Measurements from ENCODE around the gene ZBTB7C. TPM values are rescaled to one million over a fixed set of nuclear protein-coding genes. Genes with fewer than 3 reads are reported as not detected.

ZBTB7C gene
- total and polyA plus RNA-seq, 5 donors from 2014 or later = not detected

- Mint-ChIP-seq H3K9me3 (peaks cover 0 to 3% (median 2%) of the 10 kb centered on the region in 7 donors), H3K27ac (no peak overlapping the region), H3K4me1 (no peaks in the 10 kb centered on the region), H3K27me3 (peaks cover 9% of the 10 kb centered on the region), H3K36me3 (no peaks in the 10 kb centered on the region), H3K4me3 (no peak overlapping the region)
- Histone ChIP-seq H3K4me1 (ENCODE audit: control insufficient read depth, insufficient read depth, low read length, poor library complexity, severe bottlenecking) (no peaks in the 10 kb centered on the region), H3K27me3 (ENCODE audit: control insufficient read depth, insufficient read depth, low read length) (peaks cover 3% of the 10 kb centered on the region), H3K9me3 (ENCODE audit: control insufficient read depth in 2 of 2, low read length in 2 of 2) (no peaks in the 10 kb centered on the region), H3K4me3 (ENCODE audit: low read depth, low read length) (no peak overlapping the region), H3K27ac (ENCODE audit: insufficient read depth, low read length, poor library complexity, severe bottlenecking) (no peak overlapping the region), H3K36me3 (ENCODE audit: control insufficient read depth, insufficient read depth, low read length) (no peaks in the 10 kb centered on the region)
- ATAC-seq (ENCODE audit: low read depth in 2 of 2) (no peak), DNase-seq (no peak)
Observed at GRCh38 chr18:48195787-48196186, 213.4 kb downstream of the ZBTB7C start.

GRCh38 chr18:48194591-48195181 is 214.5 kb downstream of the ZBTB7C start:
- Mint-ChIP-seq H3K4me3 (no peak overlapping the region), H3K4me1 (no peaks in the 10 kb centered on the region), H3K27me3 (peaks cover 9% of the 10 kb centered on the region), H3K9me3 (peaks cover 0 to 3% (median 2%) of the 10 kb centered on the region in 7 donors), H3K27ac (no peak overlapping the region), H3K36me3 (no peaks in the 10 kb centered on the region)
- no peaks in the 10 kb centered on the region for H3K36me3 ChIP-seq (ENCODE audit: control insufficient read depth, insufficient read depth, low read length)
- no peak overlapping the region for H3K27ac ChIP-seq (ENCODE audit: insufficient read depth, low read length, poor library complexity, severe bottlenecking)
- H3K27me3 ChIP-seq (ENCODE audit: control insufficient read depth, insufficient read depth, low read length) = no peaks in the 10 kb centered on the region
- ATAC-seq (ENCODE audit: low read depth in 2 of 2) (no peak), DNase-seq (no peak)
- H3K4me1 ChIP-seq (ENCODE audit: control insufficient read depth, insufficient read depth, low read length, poor library complexity, severe bottlenecking) = no peaks in the 10 kb centered on the region
- no peaks in the 10 kb centered on the region for H3K9me3 ChIP-seq (ENCODE audit: control insufficient read depth in 2 of 2, low read length in 2 of 2)
- H3K4me3 ChIP-seq (ENCODE audit: low read depth, low read length) = no peak overlapping the region

GRCh38 chr18:48193521-48194492 is 215.4 kb downstream of the ZBTB7C start:
- H3K27me3 ChIP-seq (ENCODE audit: control insufficient read depth, insufficient read depth, low read length) = no peaks in the 10 kb centered on the region
- ATAC-seq (ENCODE audit: low read depth in 2 of 2) (no peak), DNase-seq (no peak)
- no peaks in the 10 kb centered on the region for H3K9me3 ChIP-seq (ENCODE audit: control insufficient read depth in 2 of 2, low read length in 2 of 2)
- H3K4me3 Mint-ChIP-seq = no peak overlapping the region
- H3K27me3 Mint-ChIP-seq = peaks cover 11% of the 10 kb centered on the region
- H3K36me3 Mint-ChIP-seq = no peaks in the 10 kb centered on the region
- no peaks in the 10 kb centered on the region for H3K4me1 ChIP-seq (ENCODE audit: control insufficient read depth, insufficient read depth, low read length, poor library complexity, severe bottlenecking)
- peaks cover 0 to 3% (median 0%) of the 10 kb centered on the region in 7 donors for H3K9me3 Mint-ChIP-seq
- no peaks in the 10 kb centered on the region for H3K36me3 ChIP-seq (ENCODE audit: control insufficient read depth, insufficient read depth, low read length)
- H3K4me3 ChIP-seq (ENCODE audit: low read depth, low read length) = no peak overlapping the region
- no peak overlapping the region for H3K27ac ChIP-seq (ENCODE audit: insufficient read depth, low read length, poor library complexity, severe bottlenecking)
- no peak overlapping the region for H3K27ac Mint-ChIP-seq
- no peaks in the 10 kb centered on the region for H3K4me1 Mint-ChIP-seq

- Histone ChIP-seq H3K36me3 (ENCODE audit: control insufficient read depth, insufficient read depth, low read length) (no peaks in the 10 kb centered on the region), H3K4me1 (ENCODE audit: control insufficient read depth, insufficient read depth, low read length, poor library complexity, severe bottlenecking) (no peaks in the 10 kb centered on the region), H3K4me3 (ENCODE audit: low read depth, low read length) (no peak overlapping the region), H3K9me3 (ENCODE audit: control insufficient read depth in 2 of 2, low read length in 2 of 2) (no peaks in the 10 kb centered on the region), H3K27ac (ENCODE audit: insufficient read depth, low read length, poor library complexity, severe bottlenecking) (no peak overlapping the region), H3K27me3 (ENCODE audit: control insufficient read depth, insufficient read depth, low read length) (no peaks in the 10 kb centered on the region)
- DNase-seq = no peak
- no peak for ATAC-seq (ENCODE audit: low read depth in 2 of 2)
- Mint-ChIP-seq H3K4me1 (no peaks in the 10 kb centered on the region), H3K9me3 (peaks cover 0 to 3% (median 1%) of the 10 kb centered on the region in 7 donors), H3K36me3 (no peaks in the 10 kb centered on the region), H3K27me3 (peaks cover 14% of the 10 kb centered on the region), H3K4me3 (no peak overlapping the region), H3K27ac (no peak overlapping the region)
Observed at GRCh38 chr18:48192542-48192941, 216.6 kb downstream of the ZBTB7C start.

GRCh38 chr18:48191494-48191893 is 217.7 kb downstream of the ZBTB7C start:
- no peaks in the 10 kb centered on the region for H3K4me1 ChIP-seq (ENCODE audit: control insufficient read depth, insufficient read depth, low read length, poor library complexity, severe bottlenecking)
- H3K9me3 ChIP-seq (ENCODE audit: control insufficient read depth in 2 of 2, low read length in 2 of 2) = no peaks in the 10 kb centered on the region
- no peaks in the 10 kb centered on the region for H3K27me3 ChIP-seq (ENCODE audit: control insufficient read depth, insufficient read depth, low read length)
- no peaks in the 10 kb centered on the region for H3K36me3 ChIP-seq (ENCODE audit: control insufficient read depth, insufficient read depth, low read length)
- H3K4me3 ChIP-seq (ENCODE audit: low read depth, low read length) = no peak overlapping the region
- H3K9me3 Mint-ChIP-seq = peaks cover 0 to 2% (median under 1%) of the 10 kb centered on the region in 7 donors
- no peak overlapping the region for H3K27ac Mint-ChIP-seq
- H3K27ac ChIP-seq (ENCODE audit: insufficient read depth, low read length, poor library complexity, severe bottlenecking) = no peak overlapping the region
- H3K4me1 Mint-ChIP-seq = no peaks in the 10 kb centered on the region
- no peak for ATAC-seq (ENCODE audit: low read depth in 2 of 2)
- H3K36me3 Mint-ChIP-seq = no peaks in the 10 kb centered on the region
- H3K27me3 Mint-ChIP-seq = peaks cover 13% of the 10 kb centered on the region
- DNase-seq = no peak
- no peak overlapping the region for H3K4me3 Mint-ChIP-seq

GRCh38 chr18:48190994-48191393 is 218.2 kb downstream of the ZBTB7C start:
- H3K36me3 ChIP-seq (ENCODE audit: control insufficient read depth, insufficient read depth, low read length) = no peaks in the 10 kb centered on the region
- no peaks in the 10 kb centered on the region for H3K4me1 ChIP-seq (ENCODE audit: control insufficient read depth, insufficient read depth, low read length, poor library complexity, severe bottlenecking)
- H3K4me3 ChIP-seq (ENCODE audit: low read depth, low read length) = no peak overlapping the region
- no peak overlapping the region for H3K27ac Mint-ChIP-seq
- H3K27me3 Mint-ChIP-seq = peaks cover 17% of the 10 kb centered on the region
- no peaks in the 10 kb centered on the region for H3K27me3 ChIP-seq (ENCODE audit: control insufficient read depth, insufficient read depth, low read length)
- DNase-seq (no peak), ATAC-seq (ENCODE audit: low read depth in 2 of 2) (no peak)
- H3K4me3 Mint-ChIP-seq = no peak overlapping the region
- H3K9me3 Mint-ChIP-seq = peaks cover 0 to 1% (median 0%) of the 10 kb centered on the region in 7 donors
- no peaks in the 10 kb centered on the region for H3K4me1 Mint-ChIP-seq
- H3K27ac ChIP-seq (ENCODE audit: insufficient read depth, low read length, poor library complexity, severe bottlenecking) = no peak overlapping the region
- no peaks in the 10 kb centered on the region for H3K36me3 Mint-ChIP-seq
- H3K9me3 ChIP-seq (ENCODE audit: control insufficient read depth in 2 of 2, low read length in 2 of 2) = no peaks in the 10 kb centered on the region

GRCh38 chr18:48188609-48189008 is 220.6 kb downstream of the ZBTB7C start:
- H3K27ac ChIP-seq (ENCODE audit: insufficient read depth, low read length, poor library complexity, severe bottlenecking) = no peak overlapping the region
- no peaks in the 10 kb centered on the region for H3K27me3 ChIP-seq (ENCODE audit: control insufficient read depth, insufficient read depth, low read length)
- ATAC-seq (ENCODE audit: low read depth in 2 of 2) (no peak), DNase-seq (no peak)
- no peaks in the 10 kb centered on the region for H3K36me3 ChIP-seq (ENCODE audit: control insufficient read depth, insufficient read depth, low read length)
- Mint-ChIP-seq H3K4me1 (no peaks in the 10 kb centered on the region), H3K4me3 (no peak overlapping the region), H3K27ac (no peak overlapping the region), H3K27me3 (peaks cover 21% of the 10 kb centered on the region), H3K36me3 (no peaks in the 10 kb centered on the region), H3K9me3 (peaks cover 0 to 1% (median 0%) of the 10 kb centered on the region in 7 donors)
- H3K4me3 ChIP-seq (ENCODE audit: low read depth, low read length) = no peak overlapping the region
- H3K4me1 ChIP-seq (ENCODE audit: control insufficient read depth, insufficient read depth, low read length, poor library complexity, severe bottlenecking) = no peaks in the 10 kb centered on the region
- no peaks in the 10 kb centered on the region for H3K9me3 ChIP-seq (ENCODE audit: control insufficient read depth in 2 of 2, low read length in 2 of 2)

Measured in CD4-positive, CD25-positive, alpha-beta regulatory T cell (primary cell).